Sciatic nerve (tissue), 2 donors: Measurements from ENCODE around the gene CAMK2B. TPM values are rescaled to one million over a fixed set of nuclear protein-coding genes. Genes with fewer than 3 reads are reported as not detected.

Experiments
- ATAC-seq: fragments of 200-7000 bp; cut with Tn5 transposase; one replicate; pipeline ENCODE4 v1.9.1; 2020; ENCODE audit warnings: mild to moderate bottlenecking, moderate library complexity
- DNase-seq: peaks from one replicate; pipeline ENCODE4 v3.0.0-alpha.2; 2020; ENCODE audit warnings: low spot score
- intact Hi-C: fragments of 100-400 bp; cut with DNase I; formaldehyde crosslinking; loops from one replicate; pipeline ENCODE4 v1.14.2; 2022
- total RNA-seq: library from RNA; stranded (reverse); fragmentation: NEBNext Ultra II Directional; extraction: Animal tissue kit (Norgen Biotek cat#: 25700); gene quantifications from one replicate; pipeline ENCODE4 v1.2.1, GENCODE V29; 2021
- donor health status: DM: no; HTN: no; CAD: no.
- donor health status: DM: no; HTN: no; CAD: no.

CAMK2B gene
- total RNA-seq, 1 donor from 2014 or later, result 26.9 TPM

- intact Hi-C loops, result no loop called here
- ATAC-seq, result no peak
- DNase-seq, result peak; percentile 44
Observed at GRCh38 chr7:44280993-44281721, 44.2 kb downstream of the CAMK2B start.

DNA sequence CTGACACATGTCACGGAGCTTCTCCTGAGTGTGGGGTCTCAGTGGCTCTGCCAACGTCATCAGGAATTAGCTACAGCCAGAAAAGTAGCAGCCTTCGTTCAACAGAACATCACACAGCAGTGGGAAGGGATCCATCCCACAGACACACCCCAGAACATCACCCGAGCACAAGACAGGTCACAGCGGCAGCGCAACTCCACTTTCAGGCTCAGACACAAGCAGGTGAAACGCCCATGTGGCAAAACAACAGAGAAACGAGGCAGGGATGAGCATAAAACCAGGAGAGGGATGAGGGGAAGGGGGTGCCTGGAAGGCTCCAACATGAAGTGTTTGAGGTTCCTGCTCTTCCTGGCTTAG, 44.8 kb downstream of the CAMK2B start:
- intact Hi-C loops, result no loop called here

DNA sequence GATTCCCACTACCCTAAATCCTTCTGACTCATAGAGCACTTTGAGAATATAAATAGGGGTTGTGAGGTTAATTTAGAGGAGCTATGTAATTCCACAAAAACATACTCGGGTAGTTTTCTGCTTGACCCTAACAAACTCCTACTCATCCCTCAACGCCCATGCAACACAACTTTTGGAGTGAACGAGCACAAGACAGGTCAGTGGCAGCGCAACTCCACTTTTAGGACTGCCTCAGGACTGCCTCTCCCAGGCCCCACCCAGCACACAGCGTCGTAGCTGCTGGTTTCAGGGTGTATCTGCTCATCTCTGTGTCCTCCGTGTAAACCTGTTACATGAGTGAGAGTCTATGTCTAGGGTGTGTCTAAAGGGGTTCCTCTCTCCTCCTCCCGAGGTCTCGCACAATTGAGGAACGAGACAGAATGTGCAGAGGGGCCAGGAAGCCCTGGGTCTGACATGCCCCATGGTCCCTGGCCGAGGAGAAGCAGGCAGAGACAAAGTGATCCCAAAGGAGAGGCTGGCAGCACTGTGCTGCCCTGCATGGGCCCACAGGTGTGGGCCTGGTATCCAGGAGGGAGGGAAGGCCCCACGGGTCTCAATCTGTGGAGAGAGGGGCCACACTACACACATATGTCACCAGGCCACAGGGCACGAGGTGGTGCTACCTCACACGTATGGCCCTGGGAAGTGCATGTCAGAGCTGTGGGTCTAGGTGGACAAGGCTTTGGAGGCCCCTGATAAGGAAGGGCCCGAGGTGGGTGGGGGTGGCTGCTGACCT, 45.5 kb downstream of the CAMK2B start:
- ATAC-seq (no peak), DNase-seq (no peak)
- intact Hi-C loops, result no loop called here

More for the DNA sequence above, 44.8 kb downstream of the CAMK2B start:
- no peak for ATAC-seq
- no peak for DNase-seq

DNA sequence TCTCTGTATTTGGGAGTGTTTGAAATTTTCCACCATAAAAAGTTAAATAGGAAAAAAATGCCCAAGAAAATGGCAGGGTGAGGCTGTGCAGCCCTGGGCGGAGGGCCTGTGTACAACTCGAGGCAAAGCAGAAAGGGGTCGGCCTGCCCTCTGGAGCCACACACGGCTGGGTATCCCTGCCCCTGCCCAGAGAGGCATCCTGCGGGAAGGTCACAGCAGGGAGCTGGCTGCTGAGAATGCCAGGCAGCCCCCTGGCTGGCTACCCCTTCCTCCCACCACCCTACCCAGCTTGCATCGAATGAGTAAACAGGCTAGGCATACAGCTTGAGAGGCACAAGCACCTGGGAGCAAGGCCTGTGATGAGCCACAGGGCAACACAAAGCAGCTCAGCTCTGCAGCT, 46.1 kb downstream of the CAMK2B start:
- intact Hi-C loops, result no loop called here
- ATAC-seq, result no peak
- peak; percentile 31 for DNase-seq

GRCh38 chr7:44278451-44279161, 46.8 kb downstream of the CAMK2B start:
- ATAC-seq (no peak), DNase-seq (peak; percentile 42)
- intact Hi-C loops, result no loop called here

DNA sequence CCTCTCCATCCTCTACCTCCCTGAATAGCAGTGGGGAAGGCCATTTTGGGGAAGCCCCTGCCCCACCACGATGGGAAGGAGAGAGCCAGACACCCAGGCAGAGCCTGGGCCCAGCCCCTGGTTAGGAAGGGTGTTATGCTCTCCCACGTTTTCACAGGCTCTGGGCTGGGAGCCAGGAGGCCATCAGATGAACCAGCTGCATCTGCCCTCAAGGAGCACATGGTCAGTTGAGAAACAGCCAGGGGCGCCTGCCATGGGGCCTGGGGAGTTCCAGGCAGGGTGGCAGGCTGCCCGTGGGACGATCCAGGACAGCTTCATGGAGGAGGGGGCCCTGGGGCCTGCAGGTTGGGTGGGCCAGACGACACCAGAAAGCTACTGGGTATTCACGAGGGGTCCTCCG, 47.5 kb downstream of the CAMK2B start:
- no peak for ATAC-seq

DNA sequence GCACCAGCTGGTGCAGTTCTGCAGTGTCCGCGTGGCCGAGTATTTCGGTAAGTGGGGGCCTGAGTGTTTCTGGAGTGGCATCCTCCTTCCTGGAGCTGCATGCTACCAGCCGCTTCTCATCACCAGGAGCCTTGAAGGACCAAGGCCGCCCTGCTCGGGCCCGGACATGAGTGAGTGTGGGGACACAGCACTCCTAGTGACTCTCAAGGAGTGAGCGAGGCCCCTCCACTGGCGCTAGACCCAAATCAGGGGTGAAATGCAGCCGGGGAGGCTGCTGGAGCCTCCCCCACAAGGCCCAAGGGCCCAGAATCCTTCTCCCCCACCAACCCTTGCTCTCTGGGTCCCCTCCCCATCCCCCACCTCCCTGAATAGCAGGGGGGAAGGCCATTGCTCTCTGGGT, 48.0 kb downstream of the CAMK2B start:
- intact Hi-C loops, result no loop called here
- peak; percentile 52 for DNase-seq
- ATAC-seq, result no peak

More for the DNA sequence above, 47.5 kb downstream of the CAMK2B start:
- intact Hi-C loops, result no loop called here
- DNase-seq, result no peak

DNA sequence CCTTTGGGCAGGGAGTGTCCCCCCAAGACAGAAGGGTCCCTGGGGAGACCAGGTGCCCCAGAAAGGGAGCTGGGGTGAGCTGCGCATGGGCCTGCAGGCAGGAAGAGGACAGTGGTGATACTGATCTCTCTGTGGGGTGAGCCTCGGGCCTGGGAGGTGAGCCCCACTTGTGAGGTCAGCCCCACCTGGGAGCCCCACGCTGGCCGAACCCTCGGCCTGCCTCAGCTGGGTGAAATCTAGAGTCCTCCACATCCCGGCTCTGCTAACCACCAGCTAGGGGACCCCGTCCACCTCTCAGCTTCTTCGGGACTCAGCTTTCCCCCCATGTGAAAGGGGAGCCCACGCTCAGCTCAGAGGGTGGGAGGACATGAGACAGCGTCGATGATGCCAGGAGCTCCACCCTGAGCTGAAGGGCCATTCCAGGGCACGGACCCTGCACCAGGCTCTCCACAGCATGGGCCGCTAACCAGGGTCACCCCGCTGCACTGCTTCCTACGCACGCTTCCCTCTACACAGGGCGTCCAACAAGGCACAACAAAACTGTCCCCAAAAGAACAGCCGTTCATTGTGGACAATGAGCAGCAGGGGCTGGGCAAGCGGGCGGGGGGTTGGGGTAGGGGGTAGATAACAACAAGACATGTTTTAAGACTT, 48.7 kb downstream of the CAMK2B start:
- peak; percentile 48 for DNase-seq
- intact Hi-C loops, result no loop called here

GRCh38 chr7:44275957-44276570, 49.3 kb downstream of the CAMK2B start:
- ATAC-seq (peak; percentile 18), DNase-seq (no peak)
- intact Hi-C loops, result no loop called here

More for the DNA sequence above, 48.7 kb downstream of the CAMK2B start:
- ATAC-seq, result no peak

GRCh38 chr7:44275146-44275545, 50.2 kb downstream of the CAMK2B start:
- DNase-seq (no peak), ATAC-seq (no peak)
- intact Hi-C loops, result no loop called here

- DNase-seq (no peak), ATAC-seq (no peak)
- intact Hi-C loops, result no loop called here
Observed at GRCh38 chr7:44274623-44274975, 50.8 kb downstream of the CAMK2B start.

GRCh38 chr7:44273681-44274622, 51.4 kb downstream of the CAMK2B start:
- ATAC-seq (no peak), DNase-seq (no peak)
- intact Hi-C loops, result no loop called here

- no peak for DNase-seq
- ATAC-seq, result no peak
- intact Hi-C loops, result no loop called here
Observed at GRCh38 chr7:44272981-44273380, 52.4 kb downstream of the CAMK2B start.

DNA sequence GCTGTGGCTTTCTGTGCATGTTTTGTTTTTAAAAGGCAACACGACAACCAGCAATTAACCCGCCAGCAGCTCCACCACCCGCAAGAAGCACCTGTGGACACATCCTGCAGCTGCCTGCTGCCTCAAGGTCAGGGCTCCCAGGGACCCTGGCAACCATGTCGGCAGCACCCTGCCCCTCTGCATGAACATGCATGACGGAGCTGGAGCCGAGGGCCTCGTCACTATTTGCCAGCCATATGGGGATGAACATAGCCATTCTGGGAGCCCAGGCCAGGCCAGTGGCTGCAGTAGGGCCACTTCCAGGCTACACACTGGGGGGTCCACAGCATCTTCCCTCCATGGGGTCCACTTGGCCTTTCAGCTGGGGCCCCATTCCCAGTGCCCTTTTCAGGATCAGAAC, 52.9 kb downstream of the CAMK2B start:
- ATAC-seq (no peak), DNase-seq (no peak)
- intact Hi-C loops, result no loop called here

- DNase-seq, result no peak
- ATAC-seq, result no peak
- intact Hi-C loops, result no loop called here
Observed at GRCh38 chr7:44269943-44270493, 55.4 kb downstream of the CAMK2B start.

DNA sequence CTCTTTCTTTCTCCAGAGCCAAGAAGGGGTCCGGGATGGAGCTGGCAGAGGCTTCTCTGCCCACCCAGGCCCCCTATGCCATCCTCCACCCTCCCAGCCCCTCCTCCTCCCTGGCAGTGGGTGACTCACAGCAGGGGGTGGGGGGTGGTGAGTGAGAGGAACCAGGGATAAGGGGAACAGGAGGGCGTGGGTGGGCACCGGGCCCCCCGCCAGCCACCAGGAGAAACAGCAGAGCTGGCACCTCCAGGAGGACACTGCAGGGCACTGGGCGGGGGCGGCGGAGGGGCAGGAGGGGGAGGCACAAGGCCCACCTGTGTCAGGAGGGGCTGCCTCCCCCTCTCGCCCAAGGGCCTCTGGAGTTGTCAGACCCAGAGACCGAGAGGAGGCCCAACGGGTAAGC, 56.0 kb downstream of the CAMK2B start:
- intact Hi-C loops, result no loop called here
- no peak for ATAC-seq
- DNase-seq, result no peak

- DNase-seq, result no peak
- intact Hi-C loops, result no loop called here
- ATAC-seq, result no peak
Observed at GRCh38 chr7:44268671-44269070, 56.7 kb downstream of the CAMK2B start.
